Activated CD4-positive, alpha-beta T cell treated with anti-CD3 and anti-CD28 coated beads, Interleukin-2, Interleukin-4, amounts not matched to agents 100 ng/mL and 50 ng/mL, durations not matched to agents 16 hours and 8 hours (primary cell): ENCODE measurements around the gene CCDC78.
"Not testable (repeated sequence)": the region's sequence is repeated elsewhere in the genome, so short reads cannot be mapped to it uniquely, and the experiment has no call there.

Source experiments
- DNase-seq: peaks from one replicate; pipeline ENCODE4 v3.0.0-alpha.2; 2020; ENCODE audit warnings: low spot score

Gene CCDC78

DNA sequence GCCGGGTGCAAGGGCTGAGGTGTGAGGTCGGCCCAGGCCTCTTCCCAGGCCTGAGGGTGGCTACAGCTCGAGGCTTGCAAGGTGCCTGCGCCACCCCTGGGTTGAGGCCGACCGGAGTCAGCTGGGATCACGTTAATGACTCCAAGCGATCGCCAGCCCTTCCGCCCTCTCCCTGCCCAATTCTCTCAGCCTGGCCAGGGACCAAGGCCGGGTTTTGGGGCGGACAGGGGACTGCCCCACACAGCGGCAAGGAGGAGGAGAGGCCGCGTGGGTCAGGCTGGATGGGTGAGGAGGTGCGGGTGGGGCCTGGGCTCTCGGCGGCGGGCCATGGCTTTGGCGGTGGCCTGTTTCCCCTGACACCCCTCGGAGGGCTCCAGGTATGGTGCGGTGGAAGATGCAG is 32.9 kb downstream of the CCDC78 start:
- no peak for DNase-seq

GRCh38 chr16:692356-693108 is 33.7 kb downstream of the CCDC78 start:
- DNase-seq: no peak

- DNase-seq: not testable (repeated sequence)
Measured at GRCh38 chr16:691242-691641, 35.0 kb downstream of the CCDC78 start.

DNA sequence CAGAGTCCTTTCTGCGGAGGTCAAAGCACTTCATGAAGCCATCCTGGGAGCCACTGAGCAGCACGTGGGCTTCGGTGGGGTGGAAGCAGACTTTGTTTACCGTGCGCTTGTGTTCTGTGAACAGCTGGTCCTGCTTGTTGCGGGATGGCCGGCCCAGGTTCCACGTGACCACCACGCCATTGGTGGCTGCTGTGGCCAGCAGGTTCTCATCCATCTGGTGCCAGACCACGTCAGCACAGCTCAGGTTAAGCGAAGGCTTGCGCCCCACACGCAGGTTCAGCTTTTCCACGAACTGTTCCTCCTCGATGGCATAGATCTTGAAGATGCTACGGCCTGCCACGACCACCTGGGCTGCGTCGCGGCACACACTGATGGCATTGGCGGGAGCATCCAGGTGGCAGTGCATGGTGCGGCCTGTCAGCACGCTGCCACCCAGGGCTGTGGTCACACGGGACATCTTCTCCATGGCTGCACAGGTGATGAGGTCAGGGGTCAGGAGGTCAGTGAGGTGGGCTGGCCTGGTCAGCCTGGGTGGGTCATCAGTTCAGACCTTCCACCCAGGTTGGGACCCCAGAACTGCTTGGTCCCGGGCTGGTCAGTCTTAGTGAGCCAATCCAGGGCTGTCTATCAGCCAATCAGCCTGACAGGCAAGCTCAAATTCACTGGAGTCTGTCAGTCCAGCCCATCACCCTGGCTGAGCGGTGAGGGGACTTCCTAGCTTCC is 36.9 kb downstream of the CCDC78 start:
- no peak for DNase-seq

GRCh38 chr16:687499-687898 is 38.7 kb downstream of the CCDC78 start:
- DNase-seq: no peak

- no peak for DNase-seq
Measured at GRCh38 chr16:686459-687260, 39.6 kb downstream of the CCDC78 start.

- no peak for DNase-seq
Measured at GRCh38 chr16:685967-686366, 40.3 kb downstream of the CCDC78 start.

GRCh38 chr16:684961-685696 is 41.1 kb downstream of the CCDC78 start:
- DNase-seq: no peak

DNA sequence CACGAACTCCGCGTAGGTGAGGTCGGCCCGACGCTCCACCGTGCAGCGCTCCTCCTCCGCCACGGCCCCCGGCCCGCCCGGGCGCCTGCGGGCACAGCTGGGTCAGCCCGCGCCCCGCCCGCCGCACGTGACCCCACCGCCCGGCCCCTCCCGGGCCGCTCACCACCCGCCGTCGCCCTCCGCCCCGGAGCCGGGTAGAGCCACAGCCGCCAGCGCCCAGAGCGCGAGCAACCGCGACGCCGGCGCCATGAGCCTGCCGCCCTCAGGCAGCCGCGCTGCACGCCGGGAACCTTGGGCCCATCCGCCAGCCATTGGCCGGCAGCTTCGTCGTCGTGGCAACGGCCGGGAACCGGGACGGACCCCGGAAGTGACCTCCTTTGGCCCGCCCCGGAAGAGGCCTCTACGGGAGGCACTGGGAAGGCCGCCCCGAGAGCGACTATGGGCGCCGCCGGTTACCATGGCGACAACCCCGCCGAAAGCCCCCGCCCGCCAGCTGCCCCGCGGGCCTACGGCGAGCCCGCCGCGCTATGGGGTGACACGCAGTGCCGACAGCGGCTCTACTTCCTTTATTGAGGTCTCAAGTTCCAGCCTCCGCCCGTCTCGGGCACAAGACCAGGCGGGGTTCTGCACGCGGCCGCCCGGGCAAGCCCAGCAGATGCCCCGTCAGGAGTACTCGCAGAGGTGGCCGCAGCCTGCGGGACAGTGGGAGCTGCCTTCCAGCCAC is 42.0 kb downstream of the CCDC78 start, which contains the start of gene JMJD8:
TSS of gene JMJD8 (minus strand) at position 264 of the 724 bp plus-strand sequence. CDS start at position 249, 15 bp downstream.
- DNase-seq: peak; percentile 97

- no peak for DNase-seq
Measured at GRCh38 chr16:683396-684070, 42.7 kb downstream of the CCDC78 start.

GRCh38 chr16:682493-683395 is 43.5 kb downstream of the CCDC78 start:
- DNase-seq: no peak

DNA sequence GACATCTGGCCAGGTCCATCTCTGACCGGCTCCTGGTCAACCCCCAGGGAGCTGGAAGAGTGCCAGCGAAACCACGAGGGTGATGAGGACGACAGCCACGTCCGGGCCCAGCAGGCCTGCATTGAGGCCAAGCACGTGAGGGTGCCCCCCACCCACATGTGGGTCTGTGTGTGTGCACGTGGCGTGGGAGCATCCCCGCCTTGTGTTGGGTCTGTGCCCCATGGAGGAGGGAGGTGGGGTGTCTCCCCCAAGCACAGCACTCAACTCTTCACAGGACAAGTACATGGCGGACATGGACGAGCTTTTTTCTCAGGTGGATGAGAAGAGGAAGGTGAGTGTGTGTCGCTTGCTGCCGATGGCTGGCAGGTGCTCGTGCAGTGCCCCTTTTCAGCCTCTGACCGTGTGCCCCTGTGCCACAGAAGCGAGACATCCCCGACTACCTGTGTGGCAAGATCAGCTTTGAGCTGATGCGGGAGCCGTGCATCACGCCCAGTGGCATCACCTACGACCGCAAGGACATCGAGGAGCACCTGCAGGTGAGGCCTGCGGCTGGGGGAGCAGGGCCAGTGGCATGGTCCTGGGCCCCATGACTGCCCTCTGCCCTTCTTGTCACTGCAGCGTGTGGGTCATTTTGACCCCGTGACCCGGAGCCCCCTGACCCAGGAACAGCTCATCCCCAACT is 44.4 kb downstream of the CCDC78 start:
- DNase-seq: no peak

DNA sequence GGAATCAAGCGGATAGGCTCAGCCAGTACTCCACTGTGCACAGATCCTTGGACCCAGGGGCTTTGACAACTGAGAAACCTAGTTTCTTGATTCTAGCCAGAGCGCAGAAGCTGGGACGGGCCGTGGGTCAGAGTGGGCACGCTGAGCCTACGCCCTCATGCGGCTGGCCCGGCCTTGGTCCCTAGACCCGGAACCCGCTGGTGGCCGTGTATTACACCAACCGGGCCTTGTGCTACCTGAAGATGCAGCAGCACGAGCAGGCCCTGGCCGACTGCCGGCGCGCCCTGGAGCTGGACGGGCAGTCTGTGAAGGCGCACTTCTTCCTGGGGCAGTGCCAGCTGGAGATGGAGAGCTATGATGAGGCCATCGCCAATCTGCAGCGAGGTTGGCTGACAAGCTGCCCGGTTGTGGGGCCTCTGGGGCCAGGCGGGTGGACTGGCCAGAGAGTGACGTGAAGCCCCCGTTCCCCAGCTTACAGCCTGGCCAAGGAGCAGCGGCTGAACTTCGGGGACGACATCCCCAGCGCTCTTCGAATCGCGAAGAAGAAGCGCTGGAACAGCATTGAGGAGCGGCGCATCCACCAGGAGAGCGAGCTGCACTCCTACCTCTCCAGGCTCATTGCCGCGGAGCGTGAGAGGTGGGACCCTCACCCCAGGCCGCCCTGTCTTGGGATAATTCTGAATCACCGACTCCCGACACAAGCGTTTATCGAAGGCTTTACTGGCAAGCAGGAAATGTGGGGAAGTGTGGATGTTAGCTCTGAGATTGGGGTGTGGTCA is 45.1 kb downstream of the CCDC78 start:
- DNase-seq: no peak

DNA sequence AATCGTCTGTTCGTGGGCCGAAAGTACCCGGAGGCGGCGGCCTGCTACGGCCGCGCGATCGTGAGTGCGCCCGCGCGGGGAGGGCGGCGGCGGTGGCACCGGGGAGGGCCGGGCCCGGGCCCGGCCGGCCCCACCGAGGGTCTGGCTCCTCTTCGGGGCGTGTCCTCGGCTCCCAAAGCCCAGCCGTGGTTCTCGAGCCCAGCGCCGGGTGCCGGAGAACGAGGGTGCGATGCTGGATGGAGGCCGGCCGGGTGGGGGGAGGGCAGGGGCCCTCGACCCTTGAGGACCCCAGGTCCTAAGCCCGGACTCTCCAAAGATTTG is 45.7 kb downstream of the CCDC78 start:
- no peak for DNase-seq

GRCh38 chr16:679814-680624 is 46.2 kb downstream of the CCDC78 start, which contains the start of gene STUB1:
Gene STUB1 (plus strand): TSS chr16:680410. CDS start chr16:680526, 116 bp downstream.
- DNase-seq: peak; percentile 92

- DNase-seq: peak; percentile 52
Measured at GRCh38 chr16:678858-679813, 47.1 kb downstream of the CCDC78 start.
